HUES6 (cell line): ENCODE results near the gene CYP17A1.
A peak's percentile ranks its signal among the peaks of the same experiment; 100 is the strongest.

Experiments used
- H3K27ac ChIP-seq: 2 replicates; pipeline ENCODE4 v1.7.0; 2013; ENCODE audit warnings: low read depth, mild to moderate bottlenecking, low read length, inconsistent platforms
- H3K27me3 ChIP-seq: 2 replicates; pipeline ENCODE4 v1.6.1; 2013; ENCODE audit warnings: low read length; ENCODE audit not compliant: control insufficient read depth, insufficient read depth
- H3K36me3 ChIP-seq: 2 replicates; pipeline ENCODE4 v1.6.1; 2013; ENCODE audit warnings: low read length; ENCODE audit not compliant: control insufficient read depth, insufficient read depth
- H3K4me1 ChIP-seq: 2 replicates; pipeline ENCODE4 v1.6.1; 2013; ENCODE audit warnings: low read length; ENCODE audit not compliant: control insufficient read depth, insufficient read depth
- H3K4me3 ChIP-seq: 2 replicates; pipeline ENCODE4 v1.5.1; 2013; ENCODE audit warnings: low read depth, low read length
- H3K9ac ChIP-seq: one replicate; pipeline ENCODE4 v1.6.1; 2013; ENCODE audit warnings: mild to moderate bottlenecking, low read length
- H3K9me3 ChIP-seq: 2 replicates; pipeline ENCODE4 v1.6.1; 2013; ENCODE audit warnings: low read depth, low read length; ENCODE audit not compliant: control insufficient read depth, insufficient read depth

The CYP17A1 gene, protein sequence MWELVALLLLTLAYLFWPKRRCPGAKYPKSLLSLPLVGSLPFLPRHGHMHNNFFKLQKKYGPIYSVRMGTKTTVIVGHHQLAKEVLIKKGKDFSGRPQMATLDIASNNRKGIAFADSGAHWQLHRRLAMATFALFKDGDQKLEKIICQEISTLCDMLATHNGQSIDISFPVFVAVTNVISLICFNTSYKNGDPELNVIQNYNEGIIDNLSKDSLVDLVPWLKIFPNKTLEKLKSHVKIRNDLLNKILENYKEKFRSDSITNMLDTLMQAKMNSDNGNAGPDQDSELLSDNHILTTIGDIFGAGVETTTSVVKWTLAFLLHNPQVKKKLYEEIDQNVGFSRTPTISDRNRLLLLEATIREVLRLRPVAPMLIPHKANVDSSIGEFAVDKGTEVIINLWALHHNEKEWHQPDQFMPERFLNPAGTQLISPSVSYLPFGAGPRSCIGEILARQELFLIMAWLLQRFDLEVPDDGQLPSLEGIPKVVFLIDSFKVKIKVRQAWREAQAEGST

DNA sequence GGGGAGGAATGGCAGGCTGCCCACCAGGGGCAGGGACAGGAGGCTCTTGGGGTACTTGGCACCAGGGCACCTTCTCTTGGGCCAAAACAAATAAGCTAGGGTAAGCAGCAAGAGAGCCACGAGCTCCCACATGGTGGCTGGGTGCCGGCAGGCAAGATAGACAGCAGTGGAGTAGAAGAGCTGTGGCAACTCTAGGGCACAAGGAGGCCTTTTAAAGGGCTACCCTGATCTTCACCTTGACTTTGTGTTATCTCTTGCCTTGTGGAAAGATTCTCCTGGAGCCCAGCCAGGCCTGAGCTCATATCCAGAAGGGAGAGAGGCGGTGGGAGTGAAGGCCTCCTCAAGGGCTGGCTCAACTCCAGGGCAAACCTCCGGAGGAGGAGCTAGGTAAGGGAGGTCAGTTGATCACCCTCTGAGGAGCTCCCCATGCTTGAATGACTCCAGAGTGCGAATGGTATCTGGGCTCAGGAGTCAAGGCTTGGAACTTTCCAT, at the start of gene CYP17A1:
Gene CYP17A1, minus strand, starts transcription at position 184 of the 492 bp plus-strand sequence. Its CDS starts 52 bp downstream, at position 132.
- no peaks in the 10 kb centered on the region for H3K27me3 ChIP-seq
- H3K9me3 ChIP-seq, result peaks cover 14% of the 10 kb centered on the region

DNA sequence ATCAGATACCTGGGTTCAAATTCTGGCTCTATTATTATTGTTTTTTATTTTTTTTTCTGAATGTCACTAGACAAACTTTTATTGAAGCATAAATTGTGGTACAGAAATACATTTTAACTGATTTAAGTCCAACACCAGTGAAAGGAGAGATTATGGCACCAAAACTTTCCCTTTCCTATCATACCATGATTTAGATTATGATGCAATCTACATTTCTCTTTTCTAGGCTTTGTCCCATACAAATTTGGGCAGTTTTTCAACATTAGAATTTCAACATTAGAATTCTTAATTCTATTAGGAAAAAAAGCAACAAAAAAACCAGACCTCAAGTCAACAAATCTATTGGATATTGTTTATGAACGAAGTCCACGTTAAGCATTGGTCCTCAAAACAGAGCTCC, 43.0 kb upstream of the CYP17A1 start:
- Histone ChIP-seq H3K27me3 (no peaks in the 10 kb centered on the region), H3K9ac (no peak overlapping the region), H3K9me3 (no peaks in the 10 kb centered on the region), H3K36me3 (peaks cover 13% of the 10 kb centered on the region), H3K4me1 (no peaks in the 10 kb centered on the region), H3K4me3 (no peak overlapping the region), H3K27ac (no peak overlapping the region)

More for the DNA sequence above, at the start of gene CYP17A1:
- Histone ChIP-seq H3K4me1 (no peaks in the 10 kb centered on the region), H3K9ac (no peak within 1 kb of the TSS), H3K36me3 (no peaks in the 10 kb centered on the region), H3K27ac (no peak within 1 kb of the TSS), H3K4me3 (no peak within 1 kb of the TSS)

DNA sequence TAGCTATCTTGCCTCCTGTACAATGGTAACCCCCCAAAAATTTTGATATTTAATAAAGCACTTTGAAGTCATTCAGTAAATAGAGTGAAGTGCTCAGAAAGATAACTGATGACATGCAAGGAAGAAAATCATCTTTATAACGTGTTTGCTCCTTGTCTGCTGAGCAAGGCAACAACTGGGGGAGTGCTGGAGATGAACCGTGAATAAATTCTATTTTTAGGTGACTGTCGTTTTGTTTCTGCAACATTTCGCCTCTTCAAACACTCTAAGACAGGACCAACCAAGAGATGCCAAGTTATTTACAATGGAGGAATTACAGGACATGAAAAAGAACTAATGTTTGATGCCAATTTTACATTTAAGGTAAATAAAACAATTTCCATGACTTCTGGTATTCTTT, 41.4 kb upstream of the CYP17A1 start:
- no peak overlapping the region for H3K4me3 ChIP-seq
- no peaks in the 10 kb centered on the region for H3K4me1 ChIP-seq
- H3K27me3 ChIP-seq, result no peaks in the 10 kb centered on the region
- H3K36me3 ChIP-seq, result peaks cover 13% of the 10 kb centered on the region
- H3K9me3 ChIP-seq, result no peaks in the 10 kb centered on the region
- H3K9ac ChIP-seq, result no peak overlapping the region
- H3K27ac ChIP-seq, result no peak overlapping the region

DNA sequence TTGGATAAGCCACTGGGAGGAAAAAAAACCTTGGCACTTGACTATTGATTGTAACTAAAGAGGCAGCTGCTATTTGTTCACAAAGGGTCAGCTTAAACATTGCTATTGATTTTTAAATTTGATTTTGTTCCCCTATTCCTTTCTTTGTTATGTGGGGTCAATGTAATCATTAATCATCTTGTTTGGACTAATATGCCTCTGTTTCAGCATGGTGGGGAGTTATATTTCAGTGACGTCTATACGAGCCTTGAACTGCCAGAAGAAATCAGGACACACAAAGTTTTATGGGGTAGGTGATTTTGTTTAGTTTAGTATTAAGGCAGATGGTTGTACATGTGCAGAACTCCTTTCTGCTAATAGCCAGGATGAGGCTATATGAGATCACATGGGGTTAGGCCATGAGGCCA, 39.5 kb upstream of the CYP17A1 start:
- H3K27ac ChIP-seq, result no peak overlapping the region
- no peaks in the 10 kb centered on the region for H3K9me3 ChIP-seq

DNA sequence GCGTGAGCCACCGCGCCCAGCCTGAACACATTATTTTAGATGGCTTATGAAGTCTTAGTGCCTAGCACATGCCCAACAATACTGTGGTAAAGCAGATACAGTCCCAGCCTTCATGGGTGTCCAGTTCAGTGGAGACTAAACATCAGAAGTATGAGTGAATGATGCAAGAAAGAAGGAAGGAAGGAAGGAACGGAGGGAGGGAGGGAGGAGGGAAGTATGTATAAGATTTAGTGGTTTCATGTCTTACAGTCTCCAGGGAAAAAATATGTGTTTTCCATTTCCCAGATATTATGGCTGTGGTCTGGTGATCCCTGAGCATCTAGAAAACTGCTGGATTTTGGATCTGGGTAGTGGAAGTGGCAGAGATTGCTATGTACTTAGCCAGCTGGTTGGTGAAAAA, 35.0 kb upstream of the CYP17A1 start:
- Histone ChIP-seq H3K27ac (no peak overlapping the region), H3K9me3 (no peaks in the 10 kb centered on the region), H3K36me3 (peaks cover 4% of the 10 kb centered on the region; the same call in 1 of the 2 replicates), H3K27me3 (no peaks in the 10 kb centered on the region), H3K4me1 (peaks cover 13% of the 10 kb centered on the region), H3K9ac (no peak overlapping the region), H3K4me3 (no peak overlapping the region)

More for the DNA sequence above, 39.5 kb upstream of the CYP17A1 start:
- Histone ChIP-seq H3K4me1 (no peaks in the 10 kb centered on the region), H3K27me3 (no peaks in the 10 kb centered on the region), H3K9ac (no peak overlapping the region), H3K36me3 (peaks cover 13% of the 10 kb centered on the region), H3K4me3 (no peak overlapping the region)

DNA sequence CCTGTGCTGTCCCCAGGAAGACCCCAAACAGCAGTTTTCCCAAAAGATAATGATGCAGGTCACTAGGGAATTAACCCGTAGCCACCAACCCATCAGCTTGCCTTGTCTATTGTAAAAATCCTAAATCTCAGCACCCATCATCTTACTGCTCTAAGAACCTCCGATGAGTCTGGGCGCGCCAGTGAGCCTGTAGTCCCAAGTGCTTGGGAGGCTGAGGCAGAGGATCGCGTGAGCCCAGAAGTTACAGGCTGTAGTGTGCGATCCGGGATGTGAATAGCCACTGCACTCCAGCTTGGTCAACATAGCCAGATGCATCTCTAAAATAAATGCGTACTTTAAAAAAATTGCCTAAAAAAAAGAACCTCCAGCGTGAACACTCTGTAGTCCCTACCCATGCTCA, 33.0 kb upstream of the CYP17A1 start:
- Histone ChIP-seq H3K4me1 (peaks cover 13% of the 10 kb centered on the region), H3K4me3 (peak overlapping the region; percentile 74)

DNA sequence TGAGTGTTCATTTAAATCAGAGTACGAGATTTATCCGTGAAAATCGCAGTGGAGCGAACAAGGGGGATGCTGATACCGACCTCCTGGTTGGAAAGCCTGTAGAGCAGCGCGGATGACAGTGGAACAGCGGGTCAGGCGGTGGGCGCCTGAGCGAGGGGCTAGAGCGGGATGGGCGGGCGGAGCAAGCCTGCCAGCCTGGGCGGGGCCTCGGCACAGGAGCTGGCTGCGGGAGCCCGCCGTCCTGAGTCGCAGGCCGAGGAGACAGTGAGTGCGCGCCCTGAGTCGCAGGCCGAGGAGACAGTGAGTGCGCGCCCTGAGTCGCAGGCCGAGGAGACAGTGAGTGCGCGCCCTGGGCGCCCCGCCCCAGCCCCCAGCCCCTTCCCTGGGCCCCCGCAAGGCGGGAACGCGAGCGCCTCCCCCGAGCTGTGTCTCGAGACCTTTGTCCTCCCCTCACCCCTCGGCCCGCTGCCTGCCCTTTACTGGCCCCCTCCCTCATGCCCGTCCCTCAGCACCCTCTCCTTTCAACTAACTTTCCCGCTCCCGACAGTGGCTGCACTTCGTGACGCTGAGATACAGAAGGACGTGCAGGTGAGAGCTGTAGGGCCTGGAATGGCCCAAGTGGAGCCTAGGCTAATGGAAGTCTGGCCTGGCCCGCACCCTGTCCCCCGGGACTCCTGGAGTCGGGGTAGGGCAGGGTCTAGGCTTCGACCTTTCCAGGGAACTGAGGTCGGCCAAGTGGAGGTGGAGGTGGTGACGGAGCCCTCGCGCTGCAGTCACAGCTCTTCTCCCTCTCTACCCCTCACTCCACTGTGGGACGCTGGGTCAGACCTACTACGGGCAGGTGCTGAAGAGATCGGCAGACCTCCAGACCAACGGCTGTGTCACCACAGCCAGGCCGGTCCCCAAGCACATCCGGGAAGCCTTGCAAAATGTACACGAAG, 32.3 kb upstream of the CYP17A1 start, which contains the start of gene AS3MT:
Gene AS3MT, plus strand, starts transcription at position 213 of the 941 bp plus-strand sequence. Its CDS starts 123 bp downstream, at position 336.
- Histone ChIP-seq H3K4me1 (peaks cover 13% of the 10 kb centered on the region), H3K27ac (no peak within 1 kb of the TSS), H3K9ac (peak within 1 kb of the TSS; percentile 64), H3K36me3 (no peaks in the 10 kb centered on the region), H3K4me3 (peak within 1 kb of the TSS; percentile 74), H3K9me3 (no peaks in the 10 kb centered on the region), H3K27me3 (no peaks in the 10 kb centered on the region)

More for the DNA sequence above, 33.0 kb upstream of the CYP17A1 start:
- peak overlapping the region; percentile 64 for H3K9ac ChIP-seq
- no peak overlapping the region for H3K27ac ChIP-seq
- H3K9me3 ChIP-seq, result no peaks in the 10 kb centered on the region
- H3K36me3 ChIP-seq, result no peaks in the 10 kb centered on the region
- H3K27me3 ChIP-seq, result no peaks in the 10 kb centered on the region

DNA sequence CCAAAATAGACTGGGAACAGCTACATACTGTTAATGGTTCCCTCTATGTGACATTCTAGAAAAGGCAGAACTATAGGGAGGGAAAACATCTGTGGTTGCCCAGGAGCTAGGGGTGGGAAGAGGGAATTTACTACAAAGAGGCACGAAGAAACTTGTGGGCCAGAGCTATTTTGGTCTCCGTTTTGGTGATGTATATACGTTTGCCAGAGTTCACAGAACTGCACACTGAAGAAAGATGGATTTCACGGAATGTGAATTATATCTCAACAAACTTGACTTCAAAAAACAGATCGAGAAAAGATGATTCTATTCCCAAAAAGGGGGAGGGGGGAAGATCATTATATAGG, 31.7 kb upstream of the CYP17A1 start:
- Histone ChIP-seq H3K4me3 (peak overlapping the region; percentile 74), H3K27ac (no peak overlapping the region), H3K4me1 (peaks cover 13% of the 10 kb centered on the region), H3K27me3 (no peaks in the 10 kb centered on the region), H3K36me3 (no peaks in the 10 kb centered on the region), H3K9ac (peak overlapping the region; percentile 14), H3K9me3 (no peaks in the 10 kb centered on the region)

DNA sequence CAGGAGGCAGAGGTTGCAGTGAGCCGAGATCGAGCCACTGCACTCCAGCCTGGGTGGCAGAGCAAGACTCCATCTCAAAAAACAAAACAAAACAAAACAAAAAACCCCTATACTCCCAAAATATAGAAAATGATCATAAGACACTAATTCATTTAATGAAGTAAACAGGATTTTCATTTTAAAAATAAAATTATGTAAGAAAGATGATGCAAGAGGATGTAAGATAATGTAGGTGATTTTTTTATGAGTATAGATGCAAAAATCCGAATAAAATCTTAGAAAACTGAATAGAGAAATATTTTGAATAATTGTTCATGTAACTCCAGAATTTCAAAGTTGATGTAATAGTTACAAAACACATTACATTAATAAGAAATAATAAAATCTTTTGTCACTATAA, 28.4 kb upstream of the CYP17A1 start:
- Histone ChIP-seq H3K27ac (no peak overlapping the region), H3K9me3 (no peaks in the 10 kb centered on the region), H3K4me3 (no peak overlapping the region), H3K9ac (no peak overlapping the region), H3K36me3 (no peaks in the 10 kb centered on the region), H3K27me3 (no peaks in the 10 kb centered on the region), H3K4me1 (peaks cover 11% of the 10 kb centered on the region)

DNA sequence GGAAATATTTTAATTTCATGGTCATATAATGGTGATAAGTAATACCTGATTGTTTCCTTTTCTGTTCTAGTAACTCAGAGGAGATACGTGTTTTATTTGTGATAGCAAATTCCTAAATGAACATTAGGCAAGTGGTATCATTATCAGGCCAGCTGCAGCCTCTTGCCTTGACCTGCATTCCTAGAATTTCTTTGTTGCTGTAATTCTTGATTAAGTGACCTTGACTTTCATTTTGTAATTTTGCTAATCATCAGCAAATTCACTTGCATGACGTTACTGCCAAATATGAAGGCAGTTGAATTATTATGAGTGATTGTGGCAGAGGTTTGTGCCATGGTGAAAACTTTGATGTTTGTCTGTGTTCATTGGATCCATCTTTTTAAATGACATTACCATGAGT, 26.4 kb upstream of the CYP17A1 start:
- no peak overlapping the region for H3K4me3 ChIP-seq
- no peak overlapping the region for H3K27ac ChIP-seq
- H3K4me1 ChIP-seq, result no peaks in the 10 kb centered on the region
- H3K9me3 ChIP-seq, result no peaks in the 10 kb centered on the region
- H3K36me3 ChIP-seq, result no peaks in the 10 kb centered on the region
- H3K27me3 ChIP-seq, result no peaks in the 10 kb centered on the region
- no peak overlapping the region for H3K9ac ChIP-seq
